Kidney glomerular epithelial cell (primary cell): Measurements from ENCODE around the gene RASSF4.

ENCODE experiments used
- DNase-seq: peaks from one replicate; lab custom pipeline; 2025; lab: John Stamatoyannopoulos, UW

The RASSF4 gene

DNA sequence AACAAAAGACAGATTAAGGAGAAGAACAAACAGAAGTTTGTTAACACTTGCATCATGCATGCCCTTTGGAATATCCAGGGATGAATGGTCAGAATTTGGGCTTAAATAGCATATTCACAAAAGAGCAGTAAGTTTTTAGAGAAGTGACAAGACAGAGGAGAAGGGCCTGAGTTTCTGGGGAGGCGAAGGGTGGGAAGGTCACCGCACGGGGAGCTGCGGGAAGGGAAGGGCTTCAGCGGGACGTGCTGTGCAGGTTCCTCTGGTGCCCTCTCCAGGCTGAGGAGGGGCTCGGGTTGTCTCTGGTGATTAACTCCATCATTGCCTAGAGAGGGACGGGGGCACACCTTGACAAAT is 30.7 kb downstream of the RASSF4 start:
- DNase-seq, result no peak

DNA sequence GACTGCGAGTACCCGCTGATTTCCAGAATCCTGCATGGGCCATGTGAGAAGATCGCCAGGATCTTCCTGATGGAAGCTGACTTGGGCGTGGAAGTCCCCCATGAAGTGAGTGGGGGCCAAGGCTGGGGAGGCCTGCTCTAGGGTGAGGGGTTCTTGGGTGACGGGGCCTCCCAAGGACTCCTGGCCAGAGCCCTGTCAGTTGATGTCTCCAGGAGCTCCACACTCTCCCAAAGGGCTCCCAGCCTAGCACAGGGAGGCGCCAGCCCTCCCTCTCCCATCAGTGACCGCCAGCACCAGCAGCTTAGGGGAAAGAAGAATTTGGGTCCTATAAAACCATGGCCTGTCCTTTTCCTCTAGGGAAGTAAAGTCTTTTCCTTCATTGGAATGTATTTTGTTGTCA is 31.4 kb downstream of the RASSF4 start:
- no peak for DNase-seq

DNA sequence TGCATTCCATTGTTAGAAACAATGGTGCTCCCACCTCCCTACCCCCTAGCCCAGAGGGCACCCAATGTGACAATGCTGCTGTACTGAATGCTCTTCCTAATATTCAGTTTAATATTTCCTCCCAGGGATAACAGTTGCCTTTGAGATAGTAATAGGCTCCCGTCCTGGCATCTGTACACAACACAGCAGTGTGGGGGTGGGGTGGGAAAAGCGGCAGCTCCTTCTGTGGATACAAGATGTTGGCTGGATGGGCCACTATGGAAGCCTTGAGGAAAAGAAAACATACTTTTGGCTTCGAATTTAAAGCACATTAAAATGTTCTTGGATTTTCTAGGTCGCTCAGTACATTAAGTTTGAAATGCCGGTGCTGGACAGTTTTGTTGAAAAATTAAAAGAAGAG is 32.0 kb downstream of the RASSF4 start:
- no peak for DNase-seq

DNA sequence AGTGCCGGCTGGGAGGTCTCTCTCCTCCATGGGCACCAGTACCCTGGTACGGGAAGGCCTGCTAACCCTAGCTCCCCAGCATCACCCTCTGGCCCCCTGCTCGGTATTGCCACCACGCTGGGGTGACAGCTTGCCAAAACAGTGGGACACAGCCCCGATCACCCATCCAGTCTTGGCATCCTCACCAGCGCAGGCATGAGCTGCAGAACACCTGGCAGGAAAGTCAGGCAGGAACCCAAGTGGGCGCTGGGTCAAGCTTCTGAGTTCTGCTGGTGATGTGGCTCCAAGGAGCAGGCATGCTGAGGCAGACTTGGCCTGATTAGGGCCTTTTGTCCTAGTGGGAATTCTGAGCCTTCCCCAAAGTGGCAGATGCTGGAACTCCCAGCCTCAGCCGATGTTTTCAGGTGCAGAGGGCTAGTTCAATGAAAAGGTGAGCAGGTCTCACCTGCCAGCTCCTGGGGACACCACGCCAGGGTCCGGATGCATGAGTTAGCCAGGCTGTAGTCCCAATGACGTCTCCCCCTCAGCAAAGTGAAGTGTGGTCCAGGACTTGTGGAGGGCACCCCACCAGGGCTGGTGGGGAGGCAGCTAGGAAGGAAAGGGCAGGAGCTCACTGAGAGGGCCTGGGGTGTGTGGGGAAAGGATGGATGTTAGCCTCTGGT is 32.6 kb downstream of the RASSF4 start:
- no peak for DNase-seq

DNA sequence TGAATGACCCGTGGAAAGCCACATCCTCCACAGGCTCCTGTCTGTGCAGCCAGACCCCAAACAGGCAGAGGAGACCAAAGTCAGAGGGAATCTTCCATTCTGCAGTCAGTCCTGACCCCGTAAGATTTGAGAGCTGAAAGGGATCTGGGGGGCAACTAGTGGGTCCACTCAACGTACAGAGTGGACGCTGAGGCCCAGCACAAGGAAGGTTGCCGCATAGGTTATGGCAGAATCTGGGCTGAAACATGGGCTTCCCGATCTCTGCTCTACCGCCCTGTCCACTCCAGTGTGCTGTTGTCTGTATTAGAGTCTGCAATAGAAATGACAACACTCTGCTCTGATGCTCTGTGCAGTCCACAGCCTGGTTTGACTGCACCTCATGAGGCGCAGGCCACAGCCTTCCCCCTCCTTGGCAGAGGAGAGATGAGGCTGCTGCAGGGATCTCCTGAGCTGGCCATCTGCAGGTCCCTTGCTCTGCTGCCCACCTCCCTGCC is 33.2 kb downstream of the RASSF4 start:
- DNase-seq, result no peak

DNA sequence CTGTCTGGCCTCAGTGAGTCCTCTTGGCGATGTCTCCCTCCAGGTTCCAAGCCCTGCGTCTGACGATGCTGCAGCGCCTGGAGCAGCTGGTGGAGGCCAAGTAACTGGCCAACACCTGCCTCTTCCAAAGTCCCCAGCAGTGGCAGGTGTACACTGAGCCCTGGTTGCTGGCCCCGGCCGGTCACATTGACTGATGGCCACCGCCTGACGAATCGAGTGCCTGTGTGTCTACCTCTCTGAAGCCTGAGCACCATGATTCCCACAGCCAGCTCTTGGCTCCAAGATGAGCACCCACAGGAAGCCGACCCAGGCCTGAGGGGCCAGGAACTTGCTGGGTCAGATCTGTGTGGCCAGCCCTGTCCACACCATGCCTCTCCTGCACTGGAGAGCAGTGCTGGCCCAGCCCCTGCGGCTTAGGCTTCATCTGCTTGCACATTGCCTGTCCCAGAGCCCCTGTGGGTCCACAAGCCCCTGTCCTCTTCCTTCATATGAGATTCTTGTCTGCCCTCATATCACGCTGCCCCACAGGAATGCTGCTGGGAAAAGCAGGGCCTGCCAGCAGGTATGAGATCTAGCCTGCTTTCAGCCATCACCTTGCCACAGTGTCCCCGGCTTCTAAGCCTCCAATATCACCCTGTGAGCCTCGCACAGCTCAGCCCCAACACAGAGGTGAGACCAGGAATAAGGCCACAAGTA is 33.8 kb downstream of the RASSF4 start:
- no peak for DNase-seq

DNA sequence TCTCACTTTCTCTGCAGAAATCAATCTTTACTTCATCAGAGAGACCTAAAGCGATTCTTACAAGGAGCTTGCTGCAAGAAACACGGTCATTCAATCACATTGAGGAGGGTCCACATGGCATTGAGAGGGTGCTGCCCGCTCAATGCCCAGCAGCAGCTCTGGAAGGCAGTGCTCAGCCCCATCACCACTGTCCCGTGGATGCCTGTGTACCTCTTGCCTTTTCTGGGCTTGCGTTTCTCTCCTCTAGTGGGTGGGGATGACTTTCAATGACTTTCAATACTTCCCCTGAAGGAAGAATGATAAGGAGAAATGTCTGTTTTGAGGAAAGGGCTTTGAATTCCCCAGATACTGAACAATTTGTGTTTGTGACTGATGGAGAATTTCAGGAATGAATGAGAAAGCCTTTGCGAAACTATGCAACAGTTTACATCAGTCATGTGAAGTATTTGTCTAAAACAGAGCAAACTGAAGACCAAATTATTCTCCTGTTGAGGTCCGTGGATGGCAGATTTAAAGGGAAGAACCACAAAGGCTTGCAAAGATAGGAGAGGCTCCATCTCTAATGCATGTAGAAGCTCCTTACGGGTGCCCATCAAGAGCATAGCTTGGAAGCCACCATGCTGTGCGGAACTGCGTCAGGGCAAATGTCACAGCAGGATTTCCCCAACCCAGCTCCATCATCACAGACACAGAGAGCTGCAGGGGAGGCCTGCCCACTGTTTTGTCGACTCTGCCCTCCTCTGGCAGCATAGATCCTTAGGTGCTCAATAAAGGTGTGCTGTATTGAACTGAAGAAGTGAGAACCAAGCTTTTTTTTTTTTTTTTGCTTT is 34.5 kb downstream of the RASSF4 start:
- DNase-seq, result no peak

DNA sequence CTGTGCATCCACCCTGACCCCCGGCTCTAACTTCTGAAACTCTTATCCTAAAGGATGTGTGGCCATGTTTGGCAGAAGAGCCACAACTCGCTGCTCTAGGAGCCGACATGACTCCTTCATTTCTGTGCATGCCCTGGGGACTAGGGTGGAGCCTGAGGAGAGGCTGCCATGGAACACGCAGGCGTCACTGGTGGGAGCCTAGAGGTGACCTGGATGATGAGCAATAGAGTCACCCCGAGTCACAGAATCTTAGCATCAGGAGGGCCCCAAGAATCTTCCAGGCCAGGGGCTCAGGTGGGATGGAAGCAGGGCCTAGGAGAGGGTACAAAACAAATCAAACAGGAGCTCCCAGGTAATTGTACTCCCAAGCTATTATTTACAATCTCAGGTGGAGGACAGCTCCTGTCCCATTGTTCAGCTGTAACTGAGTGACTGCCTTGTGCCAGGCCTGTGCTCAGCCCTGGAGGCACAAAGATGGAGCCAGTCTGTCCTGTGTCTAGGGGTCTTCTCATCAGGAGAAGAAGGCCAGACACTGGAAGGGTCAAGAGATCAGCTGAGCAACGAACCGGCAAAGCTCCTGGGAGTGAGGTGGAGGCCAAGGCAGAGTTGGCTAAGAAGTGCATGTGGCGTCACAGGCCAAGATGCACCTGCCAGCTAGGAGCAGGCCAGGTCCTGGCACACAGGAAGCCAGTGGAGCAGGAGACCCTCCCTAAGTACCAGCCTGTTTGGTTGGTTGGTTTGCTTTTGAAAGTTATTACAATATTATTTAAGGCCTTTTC is 35.3 kb downstream of the RASSF4 start:
- no peak for DNase-seq

DNA sequence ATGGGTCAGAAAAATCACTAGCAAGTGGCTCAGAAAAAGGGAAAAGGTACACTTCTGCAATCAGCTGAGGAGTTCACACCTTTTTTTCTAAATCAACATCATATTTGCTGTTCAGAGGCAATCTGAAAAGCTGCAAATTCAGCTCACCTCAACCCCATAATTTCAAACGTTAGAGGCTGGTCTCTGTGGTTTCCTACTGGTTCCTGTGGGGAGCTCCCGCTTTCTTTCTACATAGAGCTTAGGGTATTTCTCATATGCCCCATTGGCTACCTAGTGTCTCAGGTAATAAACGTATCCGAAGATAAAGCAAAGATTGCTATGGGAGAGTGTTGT is 35.9 kb downstream of the RASSF4 start:
- DNase-seq, result no peak

DNA sequence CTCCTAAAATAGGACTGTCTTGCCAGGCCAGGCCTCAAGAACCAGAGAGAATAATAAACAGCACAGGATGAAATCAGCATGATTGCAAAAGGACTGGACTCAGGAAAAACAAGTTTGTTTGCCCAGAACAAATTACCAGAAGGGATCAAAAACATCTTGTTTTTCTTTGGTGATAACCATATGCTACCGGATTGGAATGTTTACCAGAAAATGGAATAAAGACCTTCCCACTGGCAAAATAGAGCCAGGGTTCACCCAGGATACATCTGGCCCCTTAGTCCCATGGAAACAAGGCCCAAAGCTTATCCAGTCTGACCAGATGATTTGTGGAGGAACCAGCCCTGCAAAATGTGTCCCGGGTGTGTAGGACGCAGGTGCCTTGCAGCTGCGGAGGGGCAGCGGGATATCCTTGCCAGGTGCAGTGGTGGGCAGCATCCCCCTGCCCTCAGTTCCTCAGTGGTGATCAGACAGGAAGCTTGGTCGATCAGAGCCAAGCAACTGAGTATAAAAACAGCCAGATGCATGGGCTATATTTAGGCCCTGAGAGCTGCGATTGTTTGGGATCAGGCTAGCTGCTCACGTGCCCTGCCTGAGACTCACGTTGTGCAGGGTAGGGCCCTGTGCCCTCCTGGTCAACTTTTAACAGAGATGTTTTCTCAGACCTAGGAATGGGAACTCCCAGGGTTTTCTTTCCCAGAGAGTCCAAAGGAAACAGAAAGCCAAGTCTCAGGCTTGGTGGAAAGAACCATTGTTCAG is 36.5 kb downstream of the RASSF4 start:
- DNase-seq, result no peak

DNA sequence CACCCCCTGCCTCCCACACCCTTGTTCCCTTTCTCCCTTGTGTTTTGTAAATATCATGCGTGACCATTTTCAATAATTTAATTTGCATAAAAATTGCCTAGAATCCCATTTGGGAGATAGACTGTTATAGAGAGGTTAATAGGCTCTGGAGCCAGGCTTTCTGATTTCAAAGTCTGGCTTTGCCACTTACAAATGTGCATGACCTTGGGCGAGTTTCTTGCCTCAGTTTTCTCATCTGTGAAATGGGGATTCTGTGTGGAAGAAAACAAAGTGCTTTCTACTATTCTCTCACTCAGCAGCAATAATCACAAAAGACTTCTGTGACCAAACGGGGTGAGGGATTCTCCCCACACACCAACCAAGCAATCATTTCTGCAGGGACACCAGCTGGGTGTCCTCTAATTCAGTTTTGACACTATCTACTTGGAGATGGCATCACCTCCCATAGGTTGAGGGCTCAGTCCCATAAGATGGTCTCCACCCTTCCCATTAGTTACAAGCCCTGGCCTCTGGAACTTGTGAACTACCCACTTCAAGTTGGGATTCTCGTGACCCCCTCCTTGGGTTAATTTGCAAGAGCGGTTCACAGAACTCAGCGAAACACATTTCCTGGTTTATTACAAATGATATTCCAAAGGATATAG is 37.6 kb downstream of the RASSF4 start:
- no peak for DNase-seq

DNA sequence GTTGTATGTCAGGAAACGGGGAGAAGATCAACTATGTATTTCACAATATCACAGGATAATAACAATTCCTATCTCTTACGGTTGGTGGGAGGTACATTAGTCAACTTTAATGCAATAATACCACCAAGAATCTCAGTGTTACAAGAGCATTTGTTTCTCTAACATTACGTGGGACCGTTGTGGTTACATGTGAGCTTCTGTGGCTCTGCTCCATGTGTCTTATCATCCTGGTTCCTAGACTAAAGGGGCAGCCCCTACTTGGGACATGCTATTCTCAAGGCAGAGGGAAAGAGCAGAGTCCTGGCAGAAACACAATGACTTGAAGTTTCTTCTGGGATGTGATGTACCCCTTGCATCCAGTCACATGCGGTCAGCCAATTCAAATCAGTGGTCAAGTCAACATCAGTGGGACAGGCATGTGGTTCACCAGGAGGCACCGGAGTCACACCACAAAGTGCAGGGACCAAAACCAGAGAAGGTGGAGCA is 38.6 kb downstream of the RASSF4 start:
- no peak for DNase-seq

DNA sequence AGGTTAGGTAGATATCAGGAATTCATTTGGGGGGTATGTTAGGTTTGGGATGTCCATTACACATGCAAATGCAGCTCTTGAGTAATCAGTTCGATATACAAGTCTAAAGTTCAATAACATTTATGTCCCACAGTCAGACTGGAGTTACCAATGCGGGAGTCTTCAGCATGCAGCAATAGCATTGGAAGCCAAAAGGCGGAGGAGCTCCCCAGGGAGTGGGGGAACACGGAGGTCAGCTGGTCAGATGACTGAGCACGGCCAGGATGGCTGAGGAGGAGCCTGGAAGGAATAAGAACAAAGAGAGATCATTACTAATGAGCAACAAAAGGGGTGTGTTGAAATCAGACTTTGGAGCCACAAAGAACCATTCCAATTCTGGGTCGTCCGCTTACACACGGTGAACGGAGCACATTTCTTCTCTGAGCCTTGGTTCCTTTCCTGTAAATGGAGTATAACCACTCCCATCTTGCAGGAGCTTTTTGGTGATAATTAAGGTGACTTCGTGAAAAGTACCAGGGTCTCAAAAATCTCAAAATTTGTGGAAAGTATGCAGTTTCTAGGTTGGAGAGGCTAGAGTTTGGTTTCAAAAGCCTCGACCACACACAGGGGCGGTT is 40.6 kb downstream of the RASSF4 start:
- no peak for DNase-seq

DNA sequence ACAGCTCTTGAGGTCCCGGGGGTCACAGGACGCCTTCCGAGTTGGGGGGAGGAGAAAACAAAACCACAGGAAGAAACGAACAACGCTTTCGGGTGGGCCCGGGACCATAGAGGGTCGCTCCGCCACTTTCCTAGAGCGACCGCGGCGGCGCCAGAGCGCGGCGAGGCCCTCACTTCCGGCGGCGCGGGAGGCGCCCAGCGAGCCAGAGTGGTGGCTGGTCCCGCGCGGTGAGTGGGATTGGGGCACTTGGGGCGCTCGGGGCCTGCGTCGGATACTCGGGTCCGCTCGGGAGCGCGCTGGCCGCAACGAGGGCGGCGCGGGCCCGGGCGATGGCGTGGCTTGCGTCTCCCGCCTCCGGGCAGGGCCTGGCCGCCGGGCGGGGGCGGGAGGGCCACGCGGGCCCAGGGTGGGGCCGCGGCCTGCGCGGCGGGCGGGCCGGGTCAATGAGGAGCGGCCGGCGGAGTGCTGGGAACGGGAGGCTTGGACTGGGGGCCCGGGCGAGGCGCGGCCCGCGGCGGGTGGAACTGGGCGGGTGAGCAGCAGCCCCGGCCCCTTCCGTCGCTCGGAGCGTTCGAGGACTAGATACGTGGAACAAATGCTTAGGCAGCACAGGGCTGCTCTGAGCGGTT is 41.3 kb downstream of the RASSF4 start, which contains the start of gene ZNF22:
ZNF22 (plus strand) TSS at position 172 of the 629 bp plus-strand sequence. CDS start 2,446 bp downstream, outside the sequence.
- DNase-seq, result peak; percentile 12

DNA sequence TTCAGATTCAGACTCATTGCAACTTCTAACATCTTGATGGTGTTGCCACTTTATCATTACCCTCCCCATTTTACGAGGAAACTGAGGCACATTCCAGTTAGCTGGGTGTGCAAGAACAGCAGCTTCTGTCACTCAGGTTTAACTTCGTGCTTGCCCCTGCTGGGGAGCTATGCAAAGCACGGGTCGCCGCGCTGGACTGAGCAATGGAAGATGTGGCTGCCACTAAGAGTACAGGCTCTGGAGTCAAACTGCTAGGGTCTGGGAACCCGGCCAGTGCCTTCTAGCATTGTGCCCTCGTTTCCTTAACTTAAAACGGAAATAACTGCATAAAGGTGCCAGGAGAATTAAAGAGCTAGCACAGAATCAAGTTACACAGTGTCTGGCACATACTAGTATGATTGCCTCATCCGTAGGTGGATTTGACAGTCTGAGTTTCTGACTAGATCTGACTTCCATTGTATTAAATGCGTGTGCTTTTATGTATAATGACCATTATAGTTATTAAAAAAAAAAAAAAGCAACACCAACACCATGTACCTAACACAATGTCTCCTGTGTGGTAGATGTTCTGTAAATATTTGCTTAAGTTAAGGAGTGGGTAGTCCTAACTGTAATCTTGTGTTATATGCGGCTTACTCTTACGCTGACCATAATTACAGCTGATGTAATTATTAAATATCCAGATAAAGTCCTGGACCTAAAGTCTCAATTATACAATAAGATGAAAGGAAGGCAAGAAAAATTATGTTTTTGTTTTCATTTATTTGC is 42.0 kb downstream of the RASSF4 start:
- peak; percentile 59 for DNase-seq

DNA sequence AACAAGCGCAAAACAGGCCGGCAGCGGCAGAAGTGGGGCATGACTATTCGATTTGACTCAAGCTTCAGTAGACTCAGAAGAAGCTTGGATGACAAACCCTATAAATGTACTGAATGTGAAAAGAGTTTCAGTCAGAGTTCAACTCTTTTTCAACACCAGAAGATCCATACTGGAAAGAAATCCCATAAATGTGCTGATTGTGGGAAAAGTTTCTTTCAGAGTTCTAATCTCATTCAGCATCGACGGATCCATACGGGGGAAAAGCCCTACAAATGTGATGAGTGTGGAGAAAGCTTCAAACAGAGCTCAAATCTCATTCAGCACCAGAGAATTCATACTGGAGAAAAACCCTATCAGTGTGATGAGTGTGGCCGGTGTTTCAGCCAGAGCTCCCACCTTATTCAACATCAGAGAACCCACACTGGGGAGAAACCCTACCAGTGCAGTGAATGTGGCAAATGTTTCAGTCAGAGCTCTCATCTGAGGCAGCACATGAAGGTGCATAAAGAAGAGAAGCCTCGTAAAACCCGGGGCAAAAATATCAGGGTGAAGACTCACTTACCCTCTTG is 43.9 kb downstream of the RASSF4 start:
- DNase-seq, result no peak

DNA sequence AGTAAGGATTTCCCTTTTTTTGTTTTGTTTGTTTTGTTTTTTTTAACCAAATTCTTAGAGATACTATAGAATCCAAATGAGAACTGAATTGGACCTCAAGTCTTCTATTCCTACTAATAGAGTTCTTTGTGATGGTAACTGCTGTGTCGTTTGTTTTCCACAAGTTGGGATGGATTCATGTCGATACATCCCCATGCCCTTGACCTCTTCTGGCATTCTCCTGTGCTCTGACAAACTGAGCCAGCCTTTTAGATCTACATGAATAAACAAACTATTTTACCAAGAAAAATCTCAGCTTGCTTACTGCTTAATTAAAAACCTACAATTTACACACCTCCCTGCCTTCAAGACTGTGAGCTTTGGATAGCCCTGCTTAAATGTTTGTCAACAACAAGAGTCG is 45.1 kb downstream of the RASSF4 start:
- no peak for DNase-seq

DNA sequence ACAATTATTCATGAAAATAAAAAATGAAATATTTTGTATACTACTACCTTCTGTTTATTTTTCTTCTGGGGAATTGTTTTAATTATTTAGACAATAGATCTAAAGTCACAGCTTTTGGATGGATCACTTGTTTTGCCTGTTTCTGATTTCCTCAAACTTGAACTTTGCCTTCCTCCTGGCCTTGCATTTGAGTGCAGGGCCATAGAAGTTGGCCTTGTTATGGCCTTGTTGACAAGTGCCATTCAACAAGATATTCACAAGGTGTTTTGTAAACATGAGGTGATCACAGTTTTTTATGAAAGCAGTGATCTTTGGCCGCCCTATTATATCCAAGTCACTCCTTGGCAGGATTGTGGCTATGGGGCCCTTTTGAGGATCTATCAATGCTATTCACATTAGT is 45.7 kb downstream of the RASSF4 start:
- no peak for DNase-seq
